Panc1 (cell line): ENCODE measurements around the gene PDE10A.

ENCODE experiments used
- POLR2AphosphoS5 ChIP-seq: IDR thresholded peaks from 2 replicates; pipeline ENCODE4 v1.6.1; 2012; ENCODE audit warnings: mild to moderate bottlenecking, low read depth, low read length, moderate library complexity
- TF ChIP-seq, protein P1 (sequence below): fragments of 450-650 bp; IDR thresholded peaks from 2 replicates; pipeline ENCODE4 v1.5.1; 2017; ENCODE audit warnings: mild to moderate bottlenecking

DNA sequence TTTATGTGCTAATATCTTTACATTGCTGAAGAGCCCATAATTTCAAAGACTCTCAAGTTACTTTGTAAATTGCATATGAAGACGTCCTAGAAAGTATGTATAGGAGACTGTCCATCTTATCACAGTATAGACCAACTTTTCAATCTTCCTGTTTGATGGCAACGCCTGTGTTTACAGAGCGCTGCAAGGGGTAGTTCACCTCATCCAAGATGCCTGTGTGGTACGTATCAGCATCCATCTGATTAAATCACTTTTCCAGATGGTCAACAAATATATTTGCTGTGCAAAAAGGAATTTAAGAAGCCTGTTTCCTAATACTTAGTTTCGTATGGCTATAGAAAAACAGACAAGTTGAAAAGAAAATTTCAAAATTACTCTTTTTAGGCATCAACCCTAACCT is 17.9 kb upstream of the PDE10A start:
- TF ChIP-seq, protein P1, sequence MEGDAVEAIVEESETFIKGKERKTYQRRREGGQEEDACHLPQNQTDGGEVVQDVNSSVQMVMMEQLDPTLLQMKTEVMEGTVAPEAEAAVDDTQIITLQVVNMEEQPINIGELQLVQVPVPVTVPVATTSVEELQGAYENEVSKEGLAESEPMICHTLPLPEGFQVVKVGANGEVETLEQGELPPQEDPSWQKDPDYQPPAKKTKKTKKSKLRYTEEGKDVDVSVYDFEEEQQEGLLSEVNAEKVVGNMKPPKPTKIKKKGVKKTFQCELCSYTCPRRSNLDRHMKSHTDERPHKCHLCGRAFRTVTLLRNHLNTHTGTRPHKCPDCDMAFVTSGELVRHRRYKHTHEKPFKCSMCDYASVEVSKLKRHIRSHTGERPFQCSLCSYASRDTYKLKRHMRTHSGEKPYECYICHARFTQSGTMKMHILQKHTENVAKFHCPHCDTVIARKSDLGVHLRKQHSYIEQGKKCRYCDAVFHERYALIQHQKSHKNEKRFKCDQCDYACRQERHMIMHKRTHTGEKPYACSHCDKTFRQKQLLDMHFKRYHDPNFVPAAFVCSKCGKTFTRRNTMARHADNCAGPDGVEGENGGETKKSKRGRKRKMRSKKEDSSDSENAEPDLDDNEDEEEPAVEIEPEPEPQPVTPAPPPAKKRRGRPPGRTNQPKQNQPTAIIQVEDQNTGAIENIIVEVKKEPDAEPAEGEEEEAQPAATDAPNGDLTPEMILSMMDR: no peak
- no peak for TF ChIP-seq POLR2AphosphoS5
